Stimulated activated CD4-positive, alpha-beta T cell treated with anti-CD3 and anti-CD28 coated beads, TNF-alpha, amount 100 ng/mL, for 4 hours (primary cell): ENCODE data around the gene KDR.

Experiments
- DNase-seq, 3 experiments: peaks; one replicate each; pipeline ENCODE4 v3.0.0-alpha.2; 2020; ENCODE audit warnings: low read depth in 3 of 3

KDR gene

GRCh38 chr4:55123791-55124190 is 1.6 kb downstream of the KDR start:
- no peak for DNase-seq

GRCh38 chr4:55122235-55122634 is 3.2 kb downstream of the KDR start:
- no peak for DNase-seq

GRCh38 chr4:55121246-55121645 is 4.1 kb downstream of the KDR start:
- no peak for DNase-seq

GRCh38 chr4:55118397-55118796 is 7.0 kb downstream of the KDR start:
- DNase-seq, result no peak

- no peak for DNase-seq
Measured at GRCh38 chr4:55117511-55117910, 7.9 kb downstream of the KDR start.

GRCh38 chr4:55116450-55116849 is 8.9 kb downstream of the KDR start:
- no peak for DNase-seq

GRCh38 chr4:55111601-55112000 is 13.8 kb downstream of the KDR start:
- no peak for DNase-seq

- no peak for DNase-seq
Measured at GRCh38 chr4:55110131-55110530, 15.3 kb downstream of the KDR start.

GRCh38 chr4:55107054-55107453 is 18.3 kb downstream of the KDR start:
- DNase-seq, result no peak

- DNase-seq, result no peak
Measured at GRCh38 chr4:55103224-55103623, 22.2 kb downstream of the KDR start.

- no peak for DNase-seq
Measured at GRCh38 chr4:55099816-55100215, 25.6 kb downstream of the KDR start.

- DNase-seq, result no peak
Measured at GRCh38 chr4:55098456-55099204, 26.8 kb downstream of the KDR start.

GRCh38 chr4:55096619-55097018 is 28.8 kb downstream of the KDR start:
- DNase-seq, result no peak

GRCh38 chr4:55096045-55096444 is 29.4 kb downstream of the KDR start:
- DNase-seq, result no peak

GRCh38 chr4:55092504-55092903 is 32.9 kb downstream of the KDR start:
- no peak for DNase-seq

- no peak for DNase-seq
Measured at GRCh38 chr4:55089916-55090315, 35.5 kb downstream of the KDR start.

- no peak for DNase-seq
Measured at GRCh38 chr4:55087913-55088260, 37.5 kb downstream of the KDR start.

GRCh38 chr4:55087009-55087912 is 38.1 kb downstream of the KDR start:
- no peak for DNase-seq

- no peak for DNase-seq
Measured at GRCh38 chr4:55086578-55086977, 38.8 kb downstream of the KDR start.

- no peak for DNase-seq
Measured at GRCh38 chr4:55083735-55084134, 41.7 kb downstream of the KDR start.

- DNase-seq, result no peak
Measured at GRCh38 chr4:55082756-55083155, 42.6 kb downstream of the KDR start.

- no peak for DNase-seq
Measured at GRCh38 chr4:55080174-55080865, 45.1 kb downstream of the KDR start.
